Activated CD4-positive, alpha-beta T cell treated with anti-CD3 and anti-CD28 coated beads, Interleukin-2, amount 50 U/mL, for 24 hours (primary cell): ENCODE measurements around the gene C1orf105.

Experiments used
- DNase-seq, 2 donors: peaks; one replicate each; pipeline ENCODE4 v3.0.0-alpha.2; 2020; ENCODE audit warnings: low read depth in 1 of 2, low spot score in 1 of 2

Gene C1orf105

GRCh38 chr1:172455451-172455850, 35.0 kb downstream of the C1orf105 start:
- no peak for DNase-seq

GRCh38 chr1:172456344-172456769, 35.9 kb downstream of the C1orf105 start:
- DNase-seq, result no peak

GRCh38 chr1:172457479-172458130, 37.1 kb downstream of the C1orf105 start:
- DNase-seq, result no peak

GRCh38 chr1:172460177-172460576, 39.7 kb downstream of the C1orf105 start:
- no peak for DNase-seq

GRCh38 chr1:172460887-172461315, 40.4 kb downstream of the C1orf105 start:
- no peak for DNase-seq

GRCh38 chr1:172465617-172466016, 45.1 kb downstream of the C1orf105 start:
- no peak for DNase-seq

GRCh38 chr1:172466795-172467407, 46.4 kb downstream of the C1orf105 start:
- DNase-seq, result no peak

- DNase-seq, result no peak
Observed at GRCh38 chr1:172467446-172467845, 47.0 kb downstream of the C1orf105 start.

GRCh38 chr1:172468296-172468695, 47.8 kb downstream of the C1orf105 start:
- DNase-seq, result no peak

GRCh38 chr1:172469717-172470116, 49.2 kb downstream of the C1orf105 start:
- no peak for DNase-seq

- DNase-seq, result no peak
Observed at GRCh38 chr1:172470149-172470548, 49.7 kb downstream of the C1orf105 start.

GRCh38 chr1:172471666-172472065, 51.2 kb downstream of the C1orf105 start:
- no peak for DNase-seq

- DNase-seq, result no peak
Observed at GRCh38 chr1:172472495-172472894, 52.0 kb downstream of the C1orf105 start.

- DNase-seq, result no peak
Observed at GRCh38 chr1:172473302-172473701, 52.8 kb downstream of the C1orf105 start.

GRCh38 chr1:172473842-172474241, 53.4 kb downstream of the C1orf105 start:
- DNase-seq, result no peak

GRCh38 chr1:172476218-172476811, 55.8 kb downstream of the C1orf105 start:
- no peak for DNase-seq

GRCh38 chr1:172477216-172477615, 56.7 kb downstream of the C1orf105 start:
- no peak for DNase-seq

GRCh38 chr1:172477741-172478140, 57.3 kb downstream of the C1orf105 start:
- DNase-seq, result no peak

GRCh38 chr1:172478485-172478884, 58.0 kb downstream of the C1orf105 start:
- DNase-seq, result no peak

GRCh38 chr1:172480431-172480830, 59.9 kb downstream of the C1orf105 start:
- no peak for DNase-seq

- no peak for DNase-seq
Observed at GRCh38 chr1:172482044-172482443, 61.6 kb downstream of the C1orf105 start.

GRCh38 chr1:172483448-172483847, 63.0 kb downstream of the C1orf105 start:
- DNase-seq, result no peak

- no peak for DNase-seq
Observed at GRCh38 chr1:172484252-172484651, 63.8 kb downstream of the C1orf105 start.
